HCT116 (cell line): ENCODE measurements around the gene BCAN. TPM values are rescaled to one million over a fixed set of nuclear protein-coding genes. Genes with fewer than 3 reads are reported as not detected.

Source experiments
- ATAC-seq: fragments of 200-7000 bp; cut with Tn5 transposase; 2 replicates; pipeline ENCODE4 v1.9.1; 2020; ENCODE audit warnings: mild to moderate bottlenecking, moderate library complexity
- BruUV-seq: library from RNA; stranded (reverse); fragments of 400-500 nt; replicated peaks from 2 replicates; lab custom pipeline; 2021; lab: Mats Ljungman, UMichigan
- CTCF ChIA-PET: fragments of 300-600 bp; sonication (Branson Sonifier 250); formaldehyde crosslinking; loops from one replicate; lab custom pipeline; 2021; ENCODE audit warnings: antibody characterized with exemption; lab: Charles Lee
- POLR2A ChIA-PET: fragments of 300-600, 350-600 bp; sonication (Branson Sonifier 250); formaldehyde crosslinking; loops from one replicate; lab custom pipeline; 2021; ENCODE audit warnings: antibody characterized with exemption; lab: Charles Lee
- RAD21 ChIA-PET, 2 experiments: fragments of 300-600 bp; sonication (Branson Sonifier 250); formaldehyde crosslinking; loops; one replicate each; lab custom pipeline; 2023; ENCODE audit warnings: low total read pairs in 2 of 2; ENCODE audit not compliant: uncharacterized antibody in 2 of 2, unreplicated experiment in 2 of 2, low non-redundant PET in 1 of 2; lab: Charles Lee
- DNase-seq: peaks from one replicate; pipeline ENCODE4 v3.0.0-alpha.2; 2010; ENCODE audit warnings: low read depth, low spot score
- H2AFZ ChIP-seq: fragments of 200-600 bp; shearing (Covaris generic), sonication (generic); 2 replicates; pipeline ENCODE4 v1.6.1; 2017; ENCODE audit warnings: low read depth, mixed run types, mixed read lengths, antibody characterized with exemption, low read length; ENCODE audit not compliant: poor library complexity, severe bottlenecking
- H3K27ac ChIP-seq: 2 replicates; pipeline ENCODE4 v1.5.1; 2012; ENCODE audit warnings: low read depth, low read length
- H3K27me3 ChIP-seq: fragments of 200-600 bp; sonication (generic); 2 replicates; pipeline ENCODE4 v1.6.1; 2016; ENCODE audit warnings: mixed run types, low read length, mixed read lengths; ENCODE audit not compliant: insufficient read depth
- H3K36me3 ChIP-seq, 2 experiments: fragments of 200-500 bp in 1 of 2; fragments of 200-600 bp in 1 of 2; sonication (Bioruptor generic) in 1 of 2; sonication (generic) in 1 of 2; 2 replicates each; pipeline versions ENCODE4 v1.5.1 to v1.6.1; 2014 to 2016; ENCODE audit warnings: low read length in 2 of 2, inconsistent platforms in 1 of 2, mixed read lengths in 1 of 2, mixed run types in 1 of 2; ENCODE audit not compliant: insufficient read depth in 2 of 2, control insufficient read depth in 1 of 2
- H3K4me1 ChIP-seq, 2 experiments: fragments of 200-600 bp in 1 of 2; sonication (generic) in 1 of 2; 2 replicates each; pipeline versions ENCODE4 v1.5.1 to v1.6.1; 2012 to 2017; ENCODE audit warnings: low read length in 2 of 2, inconsistent platforms in 1 of 2, mild to moderate bottlenecking in 1 of 2, mixed read lengths in 1 of 2, mixed run types in 1 of 2, moderate library complexity in 1 of 2; ENCODE audit not compliant: insufficient read depth in 2 of 2, control insufficient read depth in 1 of 2
- H3K4me2 ChIP-seq: fragments of 200-600 bp; sonication (generic); 2 replicates; pipeline ENCODE4 v1.6.1; 2017; ENCODE audit warnings: mixed run types, low read length, mixed read lengths
- H3K4me3 ChIP-seq, 2 experiments: fragments of 200-600 bp in 1 of 2; sonication (generic) in 1 of 2; replicated peaks in 1 of 2; 2 replicates each; pipeline ENCODE4 v1.5.1; 2011 to 2016; ENCODE audit warnings: low read length in 2 of 2, control low read depth in 1 of 2, low read depth in 1 of 2, mild to moderate bottlenecking in 1 of 2, mixed read lengths in 1 of 2, mixed run types in 1 of 2
- H3K79me2 ChIP-seq: fragments of 200-600 bp; sonication (generic); 2 replicates; pipeline ENCODE4 v1.6.1; 2017; ENCODE audit warnings: mild to moderate bottlenecking, mixed run types, low read length, moderate library complexity, mixed read lengths; ENCODE audit not compliant: insufficient read depth
- H3K9ac ChIP-seq: fragments of 200-600 bp; sonication (generic); 2 replicates; pipeline ENCODE4 v1.6.1; 2016; ENCODE audit warnings: low read length, mixed read lengths
- H3K9me2 ChIP-seq: fragments of 200-600 bp; sonication (generic), shearing (Covaris generic); 2 replicates; pipeline ENCODE4 v1.6.1; 2017; ENCODE audit warnings: mixed run types, mild to moderate bottlenecking, moderate library complexity; ENCODE audit not compliant: insufficient read depth
- H3K9me3 ChIP-seq, 2 experiments: fragments of 200-500 bp in 1 of 2; fragments of 200-600 bp in 1 of 2; sonication (Bioruptor generic) in 1 of 2; sonication (generic) in 1 of 2; 2 replicates each; pipeline ENCODE4 v1.6.1; 2014 to 2017; ENCODE audit warnings: low read length in 2 of 2, mixed read lengths in 2 of 2, inconsistent platforms in 1 of 2, low read depth in 1 of 2, mild to moderate bottlenecking in 1 of 2, mixed run types in 1 of 2, moderate library complexity in 1 of 2; ENCODE audit not compliant: control insufficient read depth in 1 of 2, insufficient read depth in 1 of 2
- H4K20me1 ChIP-seq: fragments of 200-600 bp; sonication (generic), shearing (Covaris generic); 2 replicates; pipeline ENCODE4 v1.6.1; 2017; ENCODE audit warnings: mixed run types, mild to moderate bottlenecking, moderate library complexity; ENCODE audit not compliant: insufficient read depth
- CBX3 ChIP-seq: IDR thresholded peaks from 2 replicates; pipeline ENCODE4 v1.6.1; 2012; ENCODE audit warnings: low read depth
- CEBPB ChIP-seq: IDR thresholded peaks from 2 replicates; pipeline ENCODE4 v1.6.1; 2012; ENCODE audit warnings: low read depth
- ELF1 ChIP-seq: IDR thresholded peaks from 2 replicates; pipeline ENCODE4 v1.6.1; 2012; ENCODE audit warnings: low read depth, borderline replicate concordance
- EZH2 ChIP-seq: fragments of 200-600 bp; sonication (generic); IDR thresholded peaks from 2 replicates; pipeline ENCODE4 v1.6.1; 2017; ENCODE audit warnings: antibody characterized with exemption, mixed run types
- EZH2phosphoT487 ChIP-seq: fragments of 200-600 bp; IDR thresholded peaks from 2 replicates; pipeline ENCODE4 v1.6.1; 2018; ENCODE audit warnings: antibody characterized with exemption, borderline replicate concordance
- FOSL1 ChIP-seq: IDR thresholded peaks from 2 replicates; pipeline ENCODE4 v1.6.1; 2012; ENCODE audit warnings: low read depth
- JUND ChIP-seq: IDR thresholded peaks from 2 replicates; pipeline ENCODE4 v1.6.1; 2012
- POLR2AphosphoS5 ChIP-seq: IDR thresholded peaks from 2 replicates; pipeline ENCODE4 v1.6.1; 2011; ENCODE audit warnings: mild to moderate bottlenecking, low read depth, low read length, moderate library complexity
- RAD21 ChIP-seq: IDR thresholded peaks from 2 replicates; pipeline ENCODE4 v1.6.1; 2012; ENCODE audit warnings: low read depth, mild to moderate bottlenecking
- SIN3A ChIP-seq: IDR thresholded peaks from 2 replicates; pipeline ENCODE4 v1.6.1; 2012; ENCODE audit warnings: low read depth
- SP1 ChIP-seq: IDR thresholded peaks from 2 replicates; pipeline ENCODE4 v1.6.1; 2012; ENCODE audit warnings: low read depth
- TCF7L2 ChIP-seq: IDR thresholded peaks from 2 replicates; pipeline ENCODE4 v1.7.0; 2011; ENCODE audit warnings: borderline replicate concordance, inconsistent platforms; ENCODE audit not compliant: insufficient read depth, insufficient read length; ENCODE audit errors: extremely low read depth
- YY1 ChIP-seq: IDR thresholded peaks from 2 replicates; pipeline ENCODE4 v1.6.1; 2011; ENCODE audit warnings: low read length, low read depth, moderate library complexity, mild to moderate bottlenecking; ENCODE audit not compliant: insufficient replicate concordance; ENCODE audit errors: extremely low read depth
- ZNF274 ChIP-seq: fragments of 200-500 bp; sonication (Bioruptor generic); IDR thresholded peaks from 2 replicates; pipeline ENCODE4 v1.6.1; 2014; ENCODE audit warnings: mild to moderate bottlenecking, low read depth, low read length, inconsistent platforms
- intact Hi-C: fragments of 100-400 bp; cut with micrococcal nuclease; formaldehyde crosslinking; loops from 2 replicates; pipeline ENCODE4 v1.10.0; 2022
- total RNA-seq: library from RNA; stranded (reverse); gene quantifications from one replicate; pipeline ENCODE4 v1.2.1, GENCODE V29; 2021; ENCODE audit not compliant: unreplicated experiment
- TF ChIP-seq, protein P1 (sequence below): IDR thresholded peaks from 2 replicates; pipeline ENCODE4 v1.6.1; 2012; ENCODE audit warnings: low read depth
- TF ChIP-seq, protein P2 (sequence below): IDR thresholded peaks from 2 replicates; pipeline ENCODE4 v1.6.1; 2012
- TF ChIP-seq, protein P3 (sequence below): IDR thresholded peaks from 2 replicates; pipeline ENCODE4 v1.6.1; 2011; ENCODE audit warnings: mild to moderate bottlenecking, low read length, moderate library complexity; ENCODE audit not compliant: insufficient replicate concordance; ENCODE audit errors: extremely low read depth
- TF ChIP-seq, protein P4 (sequence below), 3 experiments: fragments of 200-600 bp in 1 of 3; sonication (generic) in 1 of 3; IDR thresholded peaks in 2 of 3; conservative IDR thresholded peaks in 1 of 3; 2 replicates each; pipeline ENCODE4 v1.5.1; 2012 to 2017; ENCODE audit warnings: low read depth in 2 of 3, low read length in 2 of 3, antibody characterized with exemption in 1 of 3, borderline replicate concordance in 1 of 3, control low read depth in 1 of 3, mild to moderate bottlenecking in 1 of 3, mixed read lengths in 1 of 3, mixed run types in 1 of 3, moderate library complexity in 1 of 3; ENCODE audit not compliant: insufficient read depth in 1 of 3

The BCAN gene
- total RNA-seq, 1 experiment from 2014 or later = not detected

DNA sequence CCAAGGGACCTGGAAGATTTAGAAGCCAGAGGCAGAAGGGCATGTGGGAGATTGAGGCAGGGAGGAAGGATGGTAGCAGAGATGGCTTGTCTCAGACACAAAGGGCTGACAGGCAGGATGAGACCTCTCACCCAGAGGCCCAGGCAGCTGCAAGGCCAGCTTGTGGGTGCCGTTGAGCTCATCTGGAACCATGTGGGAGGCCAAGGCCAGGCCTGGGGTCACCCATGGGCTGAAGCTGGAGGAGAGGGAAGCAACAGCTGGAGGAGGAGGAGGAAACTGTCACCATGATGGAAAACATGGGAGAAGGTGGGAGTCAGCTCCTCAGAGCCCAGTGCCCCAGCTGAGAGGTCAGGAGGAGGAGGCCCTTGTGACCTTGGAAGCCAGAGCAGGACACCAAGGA, 57.1 kb downstream of the BCAN start:
- Histone ChIP-seq H3K27ac (no peak overlapping the region), H3K4me2 (no peak overlapping the region), H3K9me3 (no peaks in the 10 kb centered on the region), H3K4me1 (peaks cover 20 to 24% of the 10 kb centered on the region in 2 experiments), H4K20me1 (no peaks in the 10 kb centered on the region), H3K9me2 (no peaks in the 10 kb centered on the region), H3K36me3 (peaks cover 22 to 26% of the 10 kb centered on the region in 2 experiments; a peak in 3 of 4 replicates), H2AFZ (no peak overlapping the region), H3K79me2 (peaks cover 18% of the 10 kb centered on the region), H3K27me3 (no peaks in the 10 kb centered on the region), H3K4me3 (no peak overlapping the region), H3K9ac (no peak overlapping the region)
- no TSS peak for BruUV-seq
- POLR2A ChIA-PET = interaction anchor here (1.6 kb wide), 1 partner anchor 9 kb away, joined by 3 read pairs; no protein-coding TSS in a partner anchor
- CTCF ChIA-PET = interaction anchor here (1.4 to 1.9 kb wide), 2 partner anchors 9 to 10 kb away, joined by 3 to 7 read pairs; no protein-coding TSS in a partner anchor
- ATAC-seq = no peak
- DNase-seq = no peak
- RAD21 ChIA-PET = no interaction called here
- no peak for TF ChIP-seq YY1
- TF ChIP-seq EZH2 = no peak
- TF ChIP-seq POLR2AphosphoS5 = no peak
- no peak for TF ChIP-seq CBX3
- TF ChIP-seq, protein P1, sequence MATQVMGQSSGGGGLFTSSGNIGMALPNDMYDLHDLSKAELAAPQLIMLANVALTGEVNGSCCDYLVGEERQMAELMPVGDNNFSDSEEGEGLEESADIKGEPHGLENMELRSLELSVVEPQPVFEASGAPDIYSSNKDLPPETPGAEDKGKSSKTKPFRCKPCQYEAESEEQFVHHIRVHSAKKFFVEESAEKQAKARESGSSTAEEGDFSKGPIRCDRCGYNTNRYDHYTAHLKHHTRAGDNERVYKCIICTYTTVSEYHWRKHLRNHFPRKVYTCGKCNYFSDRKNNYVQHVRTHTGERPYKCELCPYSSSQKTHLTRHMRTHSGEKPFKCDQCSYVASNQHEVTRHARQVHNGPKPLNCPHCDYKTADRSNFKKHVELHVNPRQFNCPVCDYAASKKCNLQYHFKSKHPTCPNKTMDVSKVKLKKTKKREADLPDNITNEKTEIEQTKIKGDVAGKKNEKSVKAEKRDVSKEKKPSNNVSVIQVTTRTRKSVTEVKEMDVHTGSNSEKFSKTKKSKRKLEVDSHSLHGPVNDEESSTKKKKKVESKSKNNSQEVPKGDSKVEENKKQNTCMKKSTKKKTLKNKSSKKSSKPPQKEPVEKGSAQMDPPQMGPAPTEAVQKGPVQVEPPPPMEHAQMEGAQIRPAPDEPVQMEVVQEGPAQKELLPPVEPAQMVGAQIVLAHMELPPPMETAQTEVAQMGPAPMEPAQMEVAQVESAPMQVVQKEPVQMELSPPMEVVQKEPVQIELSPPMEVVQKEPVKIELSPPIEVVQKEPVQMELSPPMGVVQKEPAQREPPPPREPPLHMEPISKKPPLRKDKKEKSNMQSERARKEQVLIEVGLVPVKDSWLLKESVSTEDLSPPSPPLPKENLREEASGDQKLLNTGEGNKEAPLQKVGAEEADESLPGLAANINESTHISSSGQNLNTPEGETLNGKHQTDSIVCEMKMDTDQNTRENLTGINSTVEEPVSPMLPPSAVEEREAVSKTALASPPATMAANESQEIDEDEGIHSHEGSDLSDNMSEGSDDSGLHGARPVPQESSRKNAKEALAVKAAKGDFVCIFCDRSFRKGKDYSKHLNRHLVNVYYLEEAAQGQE = no peak
- no peak for TF ChIP-seq ZNF274
- TF ChIP-seq, protein P2, sequence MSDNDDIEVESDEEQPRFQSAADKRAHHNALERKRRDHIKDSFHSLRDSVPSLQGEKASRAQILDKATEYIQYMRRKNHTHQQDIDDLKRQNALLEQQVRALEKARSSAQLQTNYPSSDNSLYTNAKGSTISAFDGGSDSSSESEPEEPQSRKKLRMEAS = no peak
- no peak for TF ChIP-seq EZH2phosphoT487
- TF ChIP-seq, protein P3, sequence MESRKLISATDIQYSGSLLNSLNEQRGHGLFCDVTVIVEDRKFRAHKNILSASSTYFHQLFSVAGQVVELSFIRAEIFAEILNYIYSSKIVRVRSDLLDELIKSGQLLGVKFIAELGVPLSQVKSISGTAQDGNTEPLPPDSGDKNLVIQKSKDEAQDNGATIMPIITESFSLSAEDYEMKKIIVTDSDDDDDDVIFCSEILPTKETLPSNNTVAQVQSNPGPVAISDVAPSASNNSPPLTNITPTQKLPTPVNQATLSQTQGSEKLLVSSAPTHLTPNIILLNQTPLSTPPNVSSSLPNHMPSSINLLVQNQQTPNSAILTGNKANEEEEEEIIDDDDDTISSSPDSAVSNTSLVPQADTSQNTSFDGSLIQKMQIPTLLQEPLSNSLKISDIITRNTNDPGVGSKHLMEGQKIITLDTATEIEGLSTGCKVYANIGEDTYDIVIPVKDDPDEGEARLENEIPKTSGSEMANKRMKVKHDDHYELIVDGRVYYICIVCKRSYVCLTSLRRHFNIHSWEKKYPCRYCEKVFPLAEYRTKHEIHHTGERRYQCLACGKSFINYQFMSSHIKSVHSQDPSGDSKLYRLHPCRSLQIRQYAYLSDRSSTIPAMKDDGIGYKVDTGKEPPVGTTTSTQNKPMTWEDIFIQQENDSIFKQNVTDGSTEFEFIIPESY = no peak
- no peak for TF ChIP-seq ELF1
- no peak for TF ChIP-seq FOSL1
- TF ChIP-seq RAD21 = no peak
- TF ChIP-seq TCF7L2 = no peak
- no peak for TF ChIP-seq CEBPB
- no peak for TF ChIP-seq SP1
- TF ChIP-seq JUND = no peak
- TF ChIP-seq, protein P4, sequence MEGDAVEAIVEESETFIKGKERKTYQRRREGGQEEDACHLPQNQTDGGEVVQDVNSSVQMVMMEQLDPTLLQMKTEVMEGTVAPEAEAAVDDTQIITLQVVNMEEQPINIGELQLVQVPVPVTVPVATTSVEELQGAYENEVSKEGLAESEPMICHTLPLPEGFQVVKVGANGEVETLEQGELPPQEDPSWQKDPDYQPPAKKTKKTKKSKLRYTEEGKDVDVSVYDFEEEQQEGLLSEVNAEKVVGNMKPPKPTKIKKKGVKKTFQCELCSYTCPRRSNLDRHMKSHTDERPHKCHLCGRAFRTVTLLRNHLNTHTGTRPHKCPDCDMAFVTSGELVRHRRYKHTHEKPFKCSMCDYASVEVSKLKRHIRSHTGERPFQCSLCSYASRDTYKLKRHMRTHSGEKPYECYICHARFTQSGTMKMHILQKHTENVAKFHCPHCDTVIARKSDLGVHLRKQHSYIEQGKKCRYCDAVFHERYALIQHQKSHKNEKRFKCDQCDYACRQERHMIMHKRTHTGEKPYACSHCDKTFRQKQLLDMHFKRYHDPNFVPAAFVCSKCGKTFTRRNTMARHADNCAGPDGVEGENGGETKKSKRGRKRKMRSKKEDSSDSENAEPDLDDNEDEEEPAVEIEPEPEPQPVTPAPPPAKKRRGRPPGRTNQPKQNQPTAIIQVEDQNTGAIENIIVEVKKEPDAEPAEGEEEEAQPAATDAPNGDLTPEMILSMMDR (IDR thresholded peaks at IDR 0.05 in 2 of 3, conservative IDR thresholded peaks at IDR 0.05 in 1 of 3; ENCODE audit: borderline replicate concordance in 1 of 3, insufficient read depth in 1 of 3, low read depth in 2 of 3, low read length in 2 of 3) = no peak
- TF ChIP-seq SIN3A = no peak
- intact Hi-C loops = no loop called here
